Fibroblast of lung (primary cell): ENCODE measurements around the gene EGLN1. TPM values are rescaled to one million over a fixed set of nuclear protein-coding genes. Genes with fewer than 3 reads are reported as not detected.

Experiments
- DNase-seq, 2 donors: peaks; one replicate each; pipeline versions ENCODE4 v3.0.0 to v3.0.0-alpha.2; 2010; ENCODE audit warnings: low read depth in 2 of 2
- H2AFZ ChIP-seq: 2 replicates; pipeline ENCODE4 v1.5.1; 2012; ENCODE audit warnings: low read length, control low read depth, inconsistent platforms
- H3K27ac ChIP-seq: 2 replicates; pipeline ENCODE4 v1.5.1; 2011; ENCODE audit warnings: low read length, control low read depth; ENCODE audit not compliant: insufficient read depth
- H3K27me3 ChIP-seq: 2 replicates; pipeline ENCODE4 v1.5.1; 2011; ENCODE audit warnings: mild to moderate bottlenecking, low read length; ENCODE audit not compliant: control insufficient read depth, insufficient read depth
- H3K36me3 ChIP-seq: 2 replicates; pipeline ENCODE4 v1.5.1; 2011; ENCODE audit warnings: low read length; ENCODE audit not compliant: control insufficient read depth, insufficient read depth
- H3K4me1 ChIP-seq: 2 replicates; pipeline ENCODE4 v1.5.1; 2011; ENCODE audit warnings: low read length; ENCODE audit not compliant: control insufficient read depth, insufficient read depth; ENCODE audit errors: extremely low read depth
- H3K4me2 ChIP-seq: 2 replicates; pipeline ENCODE4 v1.5.1; 2011; ENCODE audit warnings: low read length, control low read depth; ENCODE audit not compliant: insufficient read depth; ENCODE audit errors: extremely low read depth
- H3K4me3 ChIP-seq, 4 experiments: fragments of 200-600 bp in 1 of 4; sonication (generic) in 1 of 4; replicated peaks in 1 of 4; 2 replicates each; pipeline ENCODE4 v1.5.1; 2011 to 2016; ENCODE audit warnings: low read length in 4 of 4, low read depth in 3 of 4, mild to moderate bottlenecking in 3 of 4, control low read depth in 2 of 4, inconsistent platforms in 1 of 4, mixed read lengths in 1 of 4; ENCODE audit not compliant: insufficient read depth in 1 of 4; ENCODE audit errors: control extremely low read depth in 1 of 4
- H3K79me2 ChIP-seq: 2 replicates; pipeline ENCODE4 v1.5.1; 2012; ENCODE audit warnings: mild to moderate bottlenecking, low read length, inconsistent platforms; ENCODE audit not compliant: control insufficient read depth, insufficient read depth
- H3K9ac ChIP-seq: 2 replicates; pipeline ENCODE4 v1.5.1; 2011; ENCODE audit warnings: mild to moderate bottlenecking, low read length, control low read depth; ENCODE audit not compliant: insufficient read depth
- H3K9me3 ChIP-seq: 2 replicates; pipeline ENCODE4 v1.5.1; 2012; ENCODE audit warnings: low read depth, low read length; ENCODE audit not compliant: control insufficient read depth, insufficient read depth
- H4K20me1 ChIP-seq: 2 replicates; pipeline ENCODE4 v1.5.1; 2011; ENCODE audit warnings: low read length; ENCODE audit not compliant: control insufficient read depth, insufficient read depth; ENCODE audit errors: extremely low read depth
- CTCF ChIP-seq, 2 donors: IDR thresholded peaks in 1 of 2; conservative IDR thresholded peaks in 1 of 2; 1 replicate in 1 of 2; 2 replicates in 1 of 2; pipeline ENCODE4 v1.5.1; 2011 to 2012; ENCODE audit warnings: low read length in 2 of 2, control low read depth in 1 of 2, inconsistent platforms in 1 of 2, low read depth in 1 of 2, mild to moderate bottlenecking in 1 of 2
- EZH2 ChIP-seq: IDR thresholded peaks from 2 replicates; pipeline ENCODE4 v1.5.1; 2012; ENCODE audit warnings: low read length, control low read depth, mild to moderate bottlenecking; ENCODE audit errors: missing control alignments
- polyA plus RNA-seq, 2 donors: library from polyadenylated mRNA; depleted of rRNA in 1 of 2; stranded (reverse) in 1 of 2; unstranded in 1 of 2; fragments of >200 nt; gene quantifications; 2 replicates each; pipeline ENCODE4 v1.2.1, GENCODE V29; 2011 to 2012; ENCODE audit warnings: missing spikeins in 1 of 2
- total RNA-seq: library from RNA; depleted of rRNA; stranded (reverse); fragments of >200 nt; gene quantifications from 2 replicates; pipeline ENCODE4 v1.2.1, GENCODE V29; 2014

Gene EGLN1
- total and polyA plus RNA-seq, 2 donors (not counting 1 experiment from before 2014, with no cell fraction given): 49.3 to 50.9 TPM

- Histone ChIP-seq H3K27ac (no peak overlapping the region), H3K4me2 (no peak overlapping the region), H3K79me2 (peaks cover 6% of the 10 kb centered on the region), H2AFZ (no peak overlapping the region), H3K36me3 (no peaks in the 10 kb centered on the region), H3K27me3 (no peaks in the 10 kb centered on the region), H3K4me3 (no peak overlapping the region), H4K20me1 (no peaks in the 10 kb centered on the region), H3K9me3 (no peaks in the 10 kb centered on the region), H3K9ac (no peak overlapping the region), H3K4me1 (no peaks in the 10 kb centered on the region)
- DNase-seq: no peak
- TF ChIP-seq EZH2 (no peak), CTCF (conservative IDR thresholded peaks at IDR 0.05 in 1 of 2, IDR thresholded peaks at IDR 0.05 in 1 of 2; ENCODE audit: low read depth in 1 of 2, low read length in 2 of 2) (no peak)
These were observed 49.6 kb downstream of the EGLN1 start for GRCh38 chr1:231372501-231372900.

- Histone ChIP-seq H3K9ac (no peak overlapping the region), H4K20me1 (no peaks in the 10 kb centered on the region)
- TF ChIP-seq EZH2 (no peak), CTCF (conservative IDR thresholded peaks at IDR 0.05 in 1 of 2, IDR thresholded peaks at IDR 0.05 in 1 of 2; ENCODE audit: low read depth in 1 of 2, low read length in 2 of 2) (no peak)
These were observed 52.8 kb downstream of the EGLN1 start for GRCh38 chr1:231369282-231369681.

GRCh38 chr1:231364192-231364591 is 57.9 kb downstream of the EGLN1 start:
- Histone ChIP-seq H3K27ac (no peak overlapping the region), H4K20me1 (no peaks in the 10 kb centered on the region), H3K27me3 (no peaks in the 10 kb centered on the region), H3K4me3 (no peak overlapping the region), H3K9ac (no peak overlapping the region), H3K4me1 (no peaks in the 10 kb centered on the region), H2AFZ (no peak overlapping the region), H3K9me3 (no peaks in the 10 kb centered on the region), H3K79me2 (no peaks in the 10 kb centered on the region), H3K36me3 (no peaks in the 10 kb centered on the region), H3K4me2 (no peak overlapping the region)
- no peak for TF ChIP-seq CTCF (conservative IDR thresholded peaks at IDR 0.05 in 1 of 2, IDR thresholded peaks at IDR 0.05 in 1 of 2; ENCODE audit: low read depth in 1 of 2, low read length in 2 of 2)
- TF ChIP-seq EZH2: no peak
- DNase-seq: no peak

More at GRCh38 chr1:231369282-231369681, 52.8 kb downstream of the EGLN1 start:
- no peaks in the 10 kb centered on the region for H3K4me1 ChIP-seq
- DNase-seq: no peak
- no peaks in the 10 kb centered on the region for H3K36me3 ChIP-seq
- H3K79me2 ChIP-seq: no peaks in the 10 kb centered on the region
- H3K4me2 ChIP-seq: no peak overlapping the region
- no peaks in the 10 kb centered on the region for H3K9me3 ChIP-seq
- H3K4me3 ChIP-seq: no peak overlapping the region
- no peaks in the 10 kb centered on the region for H3K27me3 ChIP-seq
- no peak overlapping the region for H2AFZ ChIP-seq
- H3K27ac ChIP-seq: no peak overlapping the region
